Measurements from ENCODE around the gene PROSER2. TPM values are rescaled to one million over a fixed set of nuclear protein-coding genes. Genes with fewer than 3 reads are reported as not detected.

The PROSER2 gene
- total and polyA plus RNA-seq, 2 donors (not counting 1 experiment from before 2014, with no cell fraction given) = 0.07 TPM; not detected in 1

DNA sequence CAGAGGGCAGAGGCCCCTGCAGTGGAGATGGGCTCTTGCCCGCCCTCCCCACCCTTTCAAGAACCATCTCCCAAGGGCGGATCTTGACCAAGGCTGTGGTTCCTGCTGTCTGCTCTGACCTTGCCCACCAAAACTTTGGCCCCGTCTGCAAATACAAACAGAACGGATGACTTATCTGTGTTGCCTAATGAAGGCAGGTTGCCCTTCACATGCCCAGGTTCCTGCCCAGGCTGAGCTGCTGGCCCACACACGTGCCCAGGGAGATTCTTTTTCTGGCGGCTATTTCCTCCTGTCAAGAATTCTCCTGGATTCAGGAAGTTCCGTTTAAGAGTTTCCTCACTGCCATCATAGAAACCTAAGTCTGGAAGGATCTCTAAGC, 78.3 kb downstream of the PROSER2 start:
- intact Hi-C loops (cut with micrococcal nuclease) = no loop called here
- DNase-seq (no peak), ATAC-seq (ENCODE audit: low read depth) (no peak)
- Mint-ChIP-seq H3K27ac (no peak overlapping the region), H3K27me3 (no peaks in the 10 kb centered on the region), H3K9me3 (ENCODE audit: insufficient read depth) (no peaks in the 10 kb centered on the region), H3K4me3 (no peak overlapping the region), H3K4me1 (no peaks in the 10 kb centered on the region)
- Histone ChIP-seq H3K4me3 (ENCODE audit: control extremely low read depth in 1 of 5, extremely low read depth in 1 of 5, insufficient read depth in 1 of 5, low read depth in 2 of 5, low read length in 4 of 5) (no peak overlapping the region), H4K20me1 (ENCODE audit: control insufficient read depth, insufficient read depth, low read length, poor library complexity, severe bottlenecking) (no peaks in the 10 kb centered on the region), H2AFZ (ENCODE audit: insufficient read depth, low read depth, low read length, poor library complexity, severe bottlenecking) (no peak overlapping the region), H3K36me3 (replicated peaks in 1 of 2; ENCODE audit: control extremely low read depth in 1 of 2, control insufficient read depth in 1 of 2, extremely low read depth in 1 of 2, insufficient read depth in 2 of 2, low read length in 1 of 2) (no peaks in the 10 kb centered on the region), H3K4me1 (ENCODE audit: control insufficient read depth in 2 of 2, insufficient read depth in 2 of 2, low read length in 2 of 2) (no peaks in the 10 kb centered on the region), H3K4me2 (replicated peaks; ENCODE audit: low read depth, low read length, poor library complexity, severe bottlenecking) (no peak overlapping the region), H3K9ac (ENCODE audit: low read length) (no peak overlapping the region), H3K27me3 (replicated peaks in 1 of 4; ENCODE audit: control extremely low read depth in 1 of 4, control insufficient read depth in 3 of 4, insufficient read depth in 4 of 4, low read length in 3 of 4) (no peaks in the 10 kb centered on the region), H3K79me2 (ENCODE audit: control insufficient read depth, insufficient read depth, low read length) (no peaks in the 10 kb centered on the region), H3K27ac (ENCODE audit: low read length in 2 of 2) (no peak overlapping the region), H3K9me3 (ENCODE audit: control extremely low read depth in 1 of 3, control insufficient read depth in 2 of 3, insufficient read depth in 1 of 3, low read length in 2 of 3) (no peaks in the 10 kb centered on the region)
- ChIA-PET POLR2A (no interaction called here), CTCF (no interaction called here)
- TF ChIP-seq, protein P1, sequence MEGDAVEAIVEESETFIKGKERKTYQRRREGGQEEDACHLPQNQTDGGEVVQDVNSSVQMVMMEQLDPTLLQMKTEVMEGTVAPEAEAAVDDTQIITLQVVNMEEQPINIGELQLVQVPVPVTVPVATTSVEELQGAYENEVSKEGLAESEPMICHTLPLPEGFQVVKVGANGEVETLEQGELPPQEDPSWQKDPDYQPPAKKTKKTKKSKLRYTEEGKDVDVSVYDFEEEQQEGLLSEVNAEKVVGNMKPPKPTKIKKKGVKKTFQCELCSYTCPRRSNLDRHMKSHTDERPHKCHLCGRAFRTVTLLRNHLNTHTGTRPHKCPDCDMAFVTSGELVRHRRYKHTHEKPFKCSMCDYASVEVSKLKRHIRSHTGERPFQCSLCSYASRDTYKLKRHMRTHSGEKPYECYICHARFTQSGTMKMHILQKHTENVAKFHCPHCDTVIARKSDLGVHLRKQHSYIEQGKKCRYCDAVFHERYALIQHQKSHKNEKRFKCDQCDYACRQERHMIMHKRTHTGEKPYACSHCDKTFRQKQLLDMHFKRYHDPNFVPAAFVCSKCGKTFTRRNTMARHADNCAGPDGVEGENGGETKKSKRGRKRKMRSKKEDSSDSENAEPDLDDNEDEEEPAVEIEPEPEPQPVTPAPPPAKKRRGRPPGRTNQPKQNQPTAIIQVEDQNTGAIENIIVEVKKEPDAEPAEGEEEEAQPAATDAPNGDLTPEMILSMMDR (IDR thresholded peaks at IDR 0.05) = no peak
- no peak for TF ChIP-seq EZH2 (IDR thresholded peaks at IDR 0.05; ENCODE audit: borderline replicate concordance, insufficient read depth, low read depth, low read length, poor library complexity, severe bottlenecking)
- WGBS (ENCODE audit: insufficient coverage) = 73% methylated on average over 6 of the region's 7 CpGs

DNA sequence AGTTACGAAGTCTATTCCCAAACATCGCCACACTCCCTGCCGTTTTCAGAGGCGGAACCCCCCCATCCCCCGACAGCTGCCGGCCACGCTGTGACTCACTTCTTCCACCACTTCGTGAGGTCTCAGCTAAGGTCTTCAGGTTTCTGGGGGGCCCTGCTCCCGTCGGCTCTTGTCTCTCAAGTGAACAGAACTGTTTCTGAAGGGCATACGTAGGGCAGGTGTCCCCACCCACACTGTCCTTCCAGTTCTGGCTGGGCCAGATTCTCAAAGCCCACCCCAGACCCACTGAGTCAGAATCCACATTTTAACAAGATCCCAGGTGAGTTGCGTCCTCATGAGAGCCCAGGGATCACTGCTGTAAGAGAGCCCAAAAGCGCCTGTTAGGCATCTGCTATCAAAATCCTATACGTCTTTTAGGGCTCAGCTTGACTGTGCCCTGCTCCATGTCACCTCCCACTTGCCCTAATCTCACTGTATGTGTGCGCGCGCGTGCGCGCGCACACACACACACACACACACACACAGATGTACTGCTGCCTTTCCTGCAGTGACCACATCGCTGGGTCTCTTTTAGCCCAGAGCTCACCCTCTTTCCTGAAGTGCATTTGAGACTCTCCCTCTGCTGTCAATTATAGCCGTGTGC, 78.8 kb downstream of the PROSER2 start:
- WGBS (ENCODE audit: insufficient coverage) = 75% methylated on average over 15 of the region's 23 CpGs
- POLR2A ChIA-PET = no interaction called here
- no peak for TF ChIP-seq EZH2 (IDR thresholded peaks at IDR 0.05; ENCODE audit: borderline replicate concordance, insufficient read depth, low read depth, low read length, poor library complexity, severe bottlenecking)
- TF ChIP-seq, protein P1 (IDR thresholded peaks at IDR 0.05) = no peak
- CTCF ChIA-PET = no interaction called here
- Histone ChIP-seq H3K4me2 (replicated peaks; ENCODE audit: low read depth, low read length, poor library complexity, severe bottlenecking) (no peak overlapping the region), H2AFZ (ENCODE audit: insufficient read depth, low read depth, low read length, poor library complexity, severe bottlenecking) (no peak overlapping the region), H3K27me3 (replicated peaks in 1 of 4; ENCODE audit: control extremely low read depth in 1 of 4, control insufficient read depth in 3 of 4, insufficient read depth in 4 of 4, low read length in 3 of 4) (no peaks in the 10 kb centered on the region), H3K4me3 (ENCODE audit: control extremely low read depth in 1 of 5, extremely low read depth in 1 of 5, insufficient read depth in 1 of 5, low read depth in 2 of 5, low read length in 4 of 5) (no peak overlapping the region), H3K4me1 (ENCODE audit: control insufficient read depth in 2 of 2, insufficient read depth in 2 of 2, low read length in 2 of 2) (no peaks in the 10 kb centered on the region), H3K9ac (ENCODE audit: low read length) (no peak overlapping the region), H4K20me1 (ENCODE audit: control insufficient read depth, insufficient read depth, low read length, poor library complexity, severe bottlenecking) (no peaks in the 10 kb centered on the region), H3K36me3 (replicated peaks in 1 of 2; ENCODE audit: control extremely low read depth in 1 of 2, control insufficient read depth in 1 of 2, extremely low read depth in 1 of 2, insufficient read depth in 2 of 2, low read length in 1 of 2) (no peaks in the 10 kb centered on the region), H3K79me2 (ENCODE audit: control insufficient read depth, insufficient read depth, low read length) (no peaks in the 10 kb centered on the region), H3K9me3 (ENCODE audit: control extremely low read depth in 1 of 3, control insufficient read depth in 2 of 3, insufficient read depth in 1 of 3, low read length in 2 of 3) (no peaks in the 10 kb centered on the region), H3K27ac (ENCODE audit: low read length in 2 of 2) (no peak overlapping the region)
- peaks cover 3% of the 10 kb centered on the region for H3K27me3 Mint-ChIP-seq
- H3K4me3 Mint-ChIP-seq = no peak overlapping the region
- DNase-seq = no peak
- H3K4me1 Mint-ChIP-seq = peaks cover 2% of the 10 kb centered on the region
- no peak for ATAC-seq (ENCODE audit: low read depth)
- H3K9me3 Mint-ChIP-seq (ENCODE audit: insufficient read depth) = no peaks in the 10 kb centered on the region
- intact Hi-C loops (cut with micrococcal nuclease) = no loop called here
- H3K27ac Mint-ChIP-seq = no peak overlapping the region
